Measurements from ENCODE around the gene ZNF83.

The ZNF83 gene

GRCh38 chr19:52639996-52640395 lies 1.8 kb upstream of the ZNF83 start:
- no peak for TF ChIP-seq ZNF8 (CRISPR knock-in tag; IDR thresholded peaks at IDR 0.05)
- TF ChIP-seq BACH2 (CRISPR knock-in tag; IDR thresholded peaks at IDR 0.05; ENCODE audit: borderline replicate concordance) = no peak
- TF ChIP-seq SNAI2 (CRISPR knock-in tag; IDR thresholded peaks at IDR 0.05) = no peak
- no peak for TF ChIP-seq ESRRG (CRISPR knock-in tag; IDR thresholded peaks at IDR 0.05)
- no peak for TF ChIP-seq TOX (CRISPR knock-in tag; IDR thresholded peaks at IDR 0.05; ENCODE audit: borderline replicate concordance)
- no peak for TF ChIP-seq CSDC2 (CRISPR knock-in tag; IDR thresholded peaks at IDR 0.05)
- no peak for TF ChIP-seq TSHZ2 (CRISPR knock-in tag; IDR thresholded peaks at IDR 0.05)
- no peak for TF ChIP-seq ZC3H10 (CRISPR knock-in tag; IDR thresholded peaks at IDR 0.05)
- no peak for TF ChIP-seq ISL1 (CRISPR knock-in tag; IDR thresholded peaks at IDR 0.05)
- no peak for TF ChIP-seq ZNF70 (CRISPR knock-in tag; IDR thresholded peaks at IDR 0.05)
- TF ChIP-seq TCF4 (CRISPR knock-in tag; IDR thresholded peaks at IDR 0.05; ENCODE audit: borderline replicate concordance) = no peak
- TF ChIP-seq ZFP3 (CRISPR knock-in tag; IDR thresholded peaks at IDR 0.05) = no peak
- no peak for TF ChIP-seq PPARA (CRISPR knock-in tag; IDR thresholded peaks at IDR 0.05; ENCODE audit: borderline replicate concordance)
- TF ChIP-seq POU6F1 (CRISPR knock-in tag; IDR thresholded peaks at IDR 0.05; ENCODE audit: borderline replicate concordance, low read depth) = no peak
- no peak for TF ChIP-seq OSR1 (CRISPR knock-in tag; IDR thresholded peaks at IDR 0.05)
- no peak for TF ChIP-seq GLIS3 (CRISPR knock-in tag; IDR thresholded peaks at IDR 0.05)
- TF ChIP-seq ARNTL (CRISPR knock-in tag; IDR thresholded peaks at IDR 0.05; ENCODE audit: borderline replicate concordance, low read depth) = no peak
- TF ChIP-seq CSRNP3 (CRISPR knock-in tag; IDR thresholded peaks at IDR 0.05) = no peak
- ATAC-seq = no peak

GRCh38 chr19:52638601-52639000 lies 446 bp upstream of the ZNF83 start:
- ATAC-seq = peak; percentile 69
- no peak for TF ChIP-seq ZFP3 (CRISPR knock-in tag; IDR thresholded peaks at IDR 0.05)
- TF ChIP-seq CSDC2 (CRISPR knock-in tag; IDR thresholded peaks at IDR 0.05) = no peak
- TF ChIP-seq CSRNP3 (CRISPR knock-in tag; IDR thresholded peaks at IDR 0.05) = no peak
- TF ChIP-seq ZNF565 (CRISPR knock-in tag; conservative IDR thresholded peaks at IDR 0.05; ENCODE audit: low read depth) = no peak
- TF ChIP-seq GLIS3 (CRISPR knock-in tag; IDR thresholded peaks at IDR 0.05) = no peak
- no peak for TF ChIP-seq ZFP30 (CRISPR knock-in tag; IDR thresholded peaks at IDR 0.05)
- no peak for TF ChIP-seq PATZ1 (CRISPR knock-in tag; IDR thresholded peaks at IDR 0.05; ENCODE audit: borderline replicate concordance)
- TF ChIP-seq ZNF8 (CRISPR knock-in tag; IDR thresholded peaks at IDR 0.05) = no peak
- TF ChIP-seq ZNF70 (CRISPR knock-in tag; IDR thresholded peaks at IDR 0.05) = no peak
